ENCODE results near the gene ARL8A. TPM values are rescaled to one million over a fixed set of nuclear protein-coding genes. Genes with fewer than 3 reads are reported as not detected.
"Not testable (repeated sequence)": the region's sequence is repeated elsewhere in the genome, so short reads cannot be mapped to it uniquely, and the experiment has no call there.

Gene ARL8A
- total RNA-seq = 10 to 100 TPM; 21.2 to 31.3 (median 23.1) TPM

DNA sequence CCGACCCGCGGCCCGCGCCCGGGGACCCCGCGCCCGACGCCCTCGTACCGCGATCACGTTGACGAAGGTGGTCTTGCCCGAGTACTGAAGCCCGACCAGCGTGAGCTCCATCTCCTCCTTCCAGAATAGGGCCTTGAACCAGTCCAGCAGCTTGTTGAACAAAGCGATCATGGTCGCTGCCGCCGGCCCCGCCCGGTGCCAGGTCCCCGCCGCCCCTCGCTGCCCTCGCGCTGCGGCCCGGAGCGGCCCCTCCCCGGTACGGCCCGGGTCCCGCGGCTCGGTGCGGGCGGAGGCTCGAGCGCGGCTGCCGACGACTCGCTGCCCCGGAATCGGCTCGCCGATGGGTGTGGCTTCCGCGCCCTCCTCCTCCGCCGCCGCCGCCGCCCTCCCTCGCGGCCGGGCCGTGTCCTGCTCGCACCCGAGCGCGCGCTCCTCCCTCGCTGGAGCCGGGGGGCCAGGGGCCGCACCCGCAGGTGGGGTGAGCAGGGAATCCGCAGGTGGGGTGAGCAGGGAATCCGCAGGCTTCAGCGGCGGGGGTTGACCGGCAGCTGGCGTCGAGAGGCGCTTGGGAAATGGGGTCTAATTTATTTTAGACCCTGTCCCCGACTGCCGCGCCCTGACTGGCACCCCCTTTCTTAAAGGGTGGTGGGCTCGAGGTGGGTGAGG is at the start of gene ARL8A:
Gene ARL8A, minus strand, starts transcription at position 336 of the 666 bp plus-strand sequence. Its CDS starts 165 bp downstream, at position 171.
- DNase-seq = no peak

DNA sequence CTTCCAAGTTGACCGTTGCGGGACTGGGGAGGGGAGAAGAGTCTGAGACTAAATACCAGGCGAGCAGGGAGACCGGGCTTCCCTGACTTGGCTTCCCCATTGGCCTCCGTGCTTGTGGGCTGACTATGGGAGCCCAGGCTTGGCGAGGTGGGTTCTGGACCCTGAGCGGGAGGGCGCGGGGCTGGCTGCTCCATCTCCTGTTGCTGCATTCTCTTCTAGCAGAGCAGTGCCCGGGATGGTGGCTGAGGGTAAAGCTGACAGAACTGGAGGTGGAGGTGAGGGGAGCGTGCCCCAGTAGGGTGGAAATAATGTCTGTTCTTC is 49.8 kb upstream of the ARL8A start:
- no peak for DNase-seq
- no peak for TF ChIP-seq POLR2A (IDR thresholded peaks at IDR 0.05)
- TF ChIP-seq, protein P1, sequence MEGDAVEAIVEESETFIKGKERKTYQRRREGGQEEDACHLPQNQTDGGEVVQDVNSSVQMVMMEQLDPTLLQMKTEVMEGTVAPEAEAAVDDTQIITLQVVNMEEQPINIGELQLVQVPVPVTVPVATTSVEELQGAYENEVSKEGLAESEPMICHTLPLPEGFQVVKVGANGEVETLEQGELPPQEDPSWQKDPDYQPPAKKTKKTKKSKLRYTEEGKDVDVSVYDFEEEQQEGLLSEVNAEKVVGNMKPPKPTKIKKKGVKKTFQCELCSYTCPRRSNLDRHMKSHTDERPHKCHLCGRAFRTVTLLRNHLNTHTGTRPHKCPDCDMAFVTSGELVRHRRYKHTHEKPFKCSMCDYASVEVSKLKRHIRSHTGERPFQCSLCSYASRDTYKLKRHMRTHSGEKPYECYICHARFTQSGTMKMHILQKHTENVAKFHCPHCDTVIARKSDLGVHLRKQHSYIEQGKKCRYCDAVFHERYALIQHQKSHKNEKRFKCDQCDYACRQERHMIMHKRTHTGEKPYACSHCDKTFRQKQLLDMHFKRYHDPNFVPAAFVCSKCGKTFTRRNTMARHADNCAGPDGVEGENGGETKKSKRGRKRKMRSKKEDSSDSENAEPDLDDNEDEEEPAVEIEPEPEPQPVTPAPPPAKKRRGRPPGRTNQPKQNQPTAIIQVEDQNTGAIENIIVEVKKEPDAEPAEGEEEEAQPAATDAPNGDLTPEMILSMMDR (IDR thresholded peaks at IDR 0.05) = no peak
- Histone ChIP-seq H3K36me3 (no peaks in the 10 kb centered on the region), H3K4me1 (peaks cover 9 to 31% (median 14%) of the 10 kb centered on the region in 3 donors), H3K9me3 (no peaks in the 10 kb centered on the region), H3K27ac (no peak overlapping the region), H3K27me3 (peaks cover 0 to 86% (median 5%) of the 10 kb centered on the region in 4 donors), H3K4me3 (peak overlapping the region; percentile 18 to 61 (median 38))
- WGBS, 2 donors = 16% methylated on average over 6 of the region's 11 CpGs; no CpG with 5 or more reads in 1 of the 2 donors
- intact Hi-C loops (cut with DNase I) = no loop called here

More for the DNA sequence above, at the start of gene ARL8A:
- peak within 1 kb of the TSS; percentile 82 to 97 (median 94) for H3K27ac ChIP-seq
- peaks cover 5 to 46% (median 24%) of the 10 kb centered on the region in 3 donors for H3K4me1 ChIP-seq
- peak within 1 kb of the TSS; percentile 62 to 96 (median 90) for H3K4me3 ChIP-seq
- no peaks in the 10 kb centered on the region for H3K9me3 ChIP-seq
- peaks cover 0 to 17% (median 0%) of the 10 kb centered on the region in 3 donors for H3K36me3 ChIP-seq
- no peaks in the 10 kb centered on the region for H3K27me3 ChIP-seq
- 0% methylated on average over 1 to 7 of the region's 82 CpGs for WGBS, 2 donors
- peak in 2 of 4 donors; percentile 56 to 70 for TF ChIP-seq POLR2A (IDR thresholded peaks at IDR 0.05)
- TF ChIP-seq, protein P1 (IDR thresholded peaks at IDR 0.05) = no peak
- intact Hi-C loops (cut with DNase I) = no loop called here

DNA sequence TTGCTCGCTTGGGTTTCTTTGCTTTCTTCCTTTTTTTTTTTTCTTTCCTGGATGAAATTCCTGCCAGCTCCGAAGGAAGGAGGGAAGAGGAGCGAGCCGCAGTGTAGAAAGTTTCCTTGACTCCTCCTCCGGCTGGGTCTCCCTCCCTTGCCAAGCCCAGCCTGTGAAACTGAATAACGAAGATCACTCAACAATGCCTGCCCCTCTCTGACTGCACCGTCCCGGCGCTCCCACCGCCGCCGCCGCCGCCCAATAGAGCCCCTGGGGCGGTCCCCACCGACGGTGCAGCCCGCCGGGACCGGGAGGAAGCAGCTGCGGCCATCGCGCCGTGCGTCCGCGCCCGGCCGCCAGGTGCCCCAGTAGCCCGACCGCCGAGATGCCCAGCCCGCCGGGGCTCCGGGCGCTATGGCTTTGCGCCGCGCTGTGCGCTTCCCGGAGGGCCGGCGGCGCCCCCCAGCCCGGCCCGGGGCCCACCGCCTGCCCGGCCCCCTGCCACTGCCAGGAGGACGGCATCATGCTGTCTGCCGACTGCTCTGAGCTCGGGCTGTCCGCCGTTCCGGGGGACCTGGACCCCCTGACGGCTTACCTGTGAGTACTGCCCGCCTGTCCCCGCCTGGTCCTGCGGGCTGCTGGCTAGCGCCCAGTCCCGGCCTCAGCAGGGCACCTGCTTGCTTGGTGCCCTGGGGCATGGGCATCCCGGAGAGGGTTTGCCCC is 49.2 kb upstream of the ARL8A start, which contains the start of gene LGR6:
Gene LGR6, plus strand, starts transcription at position 186 of the 714 bp plus-strand sequence. Its CDS starts 191 bp downstream, at position 377.
- DNase-seq = no peak
- no peaks in the 10 kb centered on the region for H3K9me3 ChIP-seq
- H3K27ac ChIP-seq = no peak within 1 kb of the TSS
- H3K4me1 ChIP-seq = peaks cover 6 to 26% (median 10%) of the 10 kb centered on the region in 3 donors
- H3K27me3 ChIP-seq = peaks cover 0 to 86% (median 5%) of the 10 kb centered on the region in 4 donors
- WGBS, 2 donors = 0 to 4% methylated on average over 5 to 6 of the region's 61 CpGs
- H3K36me3 ChIP-seq = no peaks in the 10 kb centered on the region
- peak within 1 kb of the TSS; percentile 18 to 61 (median 38) for H3K4me3 ChIP-seq
- TF ChIP-seq POLR2A (IDR thresholded peaks at IDR 0.05) = no peak
- TF ChIP-seq, protein P1 (IDR thresholded peaks at IDR 0.05) = peak in 2 of 6 experiments; percentile 15 to 18
- intact Hi-C loops (cut with DNase I) = no loop called here

DNA sequence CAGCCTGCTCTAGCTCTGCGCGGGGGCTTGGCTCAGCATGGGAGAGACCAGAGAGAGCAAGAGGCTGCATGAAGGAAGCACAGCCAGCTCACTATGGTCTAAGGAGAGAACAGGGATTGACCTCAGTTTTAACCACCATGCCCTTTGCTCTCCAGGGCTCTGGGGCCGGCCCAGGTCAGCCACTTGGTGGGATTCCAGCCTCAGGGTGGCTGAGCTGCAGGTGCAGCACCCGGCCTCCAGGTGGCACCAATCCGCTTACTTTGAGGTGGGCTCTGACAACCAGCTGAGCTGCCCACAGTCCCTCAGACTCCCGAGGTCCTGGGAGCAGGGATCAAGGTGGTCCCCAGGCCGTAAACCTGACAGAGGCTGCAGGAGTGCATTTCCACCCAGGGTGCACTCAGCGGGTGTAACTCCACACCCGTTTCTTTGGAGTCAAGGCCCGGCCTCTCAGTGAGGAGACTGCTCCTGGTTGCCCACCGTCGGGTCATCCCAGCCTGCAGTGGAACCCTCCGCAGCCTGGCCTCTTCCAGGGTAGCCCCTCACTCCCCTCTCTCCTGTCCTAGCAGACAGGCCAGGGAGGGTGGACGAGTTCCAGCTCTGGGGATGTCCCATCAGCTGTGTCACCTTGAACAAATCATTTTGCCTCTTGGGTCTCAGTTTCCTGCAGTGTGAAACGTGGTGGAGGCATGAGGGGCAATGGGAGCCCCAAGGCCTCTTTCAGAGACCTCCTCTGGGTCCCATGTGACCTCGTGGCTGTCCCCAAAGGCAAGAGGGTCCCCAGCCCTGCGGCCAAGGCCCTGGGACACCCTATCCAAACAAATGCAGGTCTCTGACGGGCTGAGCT is 48.5 kb upstream of the ARL8A start:
- H3K27me3 ChIP-seq = peaks cover 0 to 86% (median 5%) of the 10 kb centered on the region in 4 donors
- intact Hi-C loops (cut with DNase I) = no loop called here
- peak overlapping the region; percentile 18 to 61 (median 38) for H3K4me3 ChIP-seq
- TF ChIP-seq POLR2A (IDR thresholded peaks at IDR 0.05) = no peak
- TF ChIP-seq, protein P1 (IDR thresholded peaks at IDR 0.05) = peak; percentile 70 to 89 (median 80)
- no peak overlapping the region for H3K27ac ChIP-seq
- no peaks in the 10 kb centered on the region for H3K9me3 ChIP-seq
- no peak for DNase-seq
- 19 to 59% methylated on average over 5 to 13 of the region's 18 CpGs for WGBS, 2 donors
- peaks cover 6 to 24% (median 10%) of the 10 kb centered on the region in 3 donors for H3K4me1 ChIP-seq
- H3K36me3 ChIP-seq = no peaks in the 10 kb centered on the region

DNA sequence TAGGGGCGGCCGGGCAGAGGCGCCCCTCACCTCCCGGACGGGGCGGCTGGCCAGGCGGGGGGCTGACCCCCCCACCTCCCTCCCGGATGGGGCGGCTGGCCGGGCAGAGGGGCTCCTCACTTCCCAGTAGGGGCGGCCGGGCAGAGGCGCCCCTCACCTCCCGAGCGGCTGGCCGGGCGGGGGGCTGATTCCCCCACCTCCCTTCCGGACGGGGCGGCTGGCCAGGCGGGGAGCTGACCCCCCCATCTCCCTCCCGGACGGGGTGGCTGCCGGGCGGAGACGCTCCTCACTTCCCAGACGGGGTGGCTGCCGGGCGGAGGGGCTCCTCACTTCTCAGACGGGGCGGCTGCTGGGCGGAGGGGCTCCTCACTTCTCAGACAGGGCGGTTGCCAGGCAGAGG is 46.9 kb upstream of the ARL8A start:
- H3K27ac ChIP-seq; DNase-seq; intact Hi-C loops (cut with DNase I); H3K9me3 ChIP-seq; H3K36me3 ChIP-seq; H3K4me3 ChIP-seq: not testable (repeated sequence)
- Histone ChIP-seq H3K27me3 (peaks cover 0 to 86% (median 5%) of the 10 kb centered on the region in 4 donors), H3K4me1 (peaks cover 6 to 24% (median 10%) of the 10 kb centered on the region in 3 donors)
- no CpG with 5 or more reads among the region's 33 CpGs for WGBS, 2 donors

Data from esophagus squamous epithelium (tissue), 5 donors.